C1 segment of cervical spinal cord (tissue), 14 donors: ENCODE data around the gene KIF6.

Experiments used
- DNase-seq, 14 donors: peaks; one replicate each; lab custom pipeline; 2025; lab: John Stamatoyannopoulos, UW

The KIF6 gene

DNA sequence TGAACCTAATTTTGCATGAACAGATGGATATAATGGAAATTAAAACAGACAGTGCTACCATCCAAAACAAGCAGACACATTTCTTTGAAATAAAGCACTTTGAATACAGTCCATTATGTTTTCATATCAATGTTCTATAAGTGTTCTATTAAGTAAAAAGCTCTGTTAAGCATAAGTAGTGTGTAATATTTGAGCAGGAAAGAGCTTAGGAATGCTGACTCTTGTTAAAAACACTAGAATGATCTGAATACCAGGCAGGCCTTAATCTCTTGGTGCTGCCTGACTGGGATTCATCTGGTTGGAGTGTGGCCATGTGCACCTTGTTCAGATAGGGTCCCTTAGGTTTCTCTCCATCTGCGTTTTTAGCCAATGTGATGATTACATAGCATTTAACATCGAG, 130.9 kb downstream of the KIF6 start:
- no peak for DNase-seq

GRCh38 chr6:39593646-39594045, 131.6 kb downstream of the KIF6 start:
- no peak for DNase-seq

DNA sequence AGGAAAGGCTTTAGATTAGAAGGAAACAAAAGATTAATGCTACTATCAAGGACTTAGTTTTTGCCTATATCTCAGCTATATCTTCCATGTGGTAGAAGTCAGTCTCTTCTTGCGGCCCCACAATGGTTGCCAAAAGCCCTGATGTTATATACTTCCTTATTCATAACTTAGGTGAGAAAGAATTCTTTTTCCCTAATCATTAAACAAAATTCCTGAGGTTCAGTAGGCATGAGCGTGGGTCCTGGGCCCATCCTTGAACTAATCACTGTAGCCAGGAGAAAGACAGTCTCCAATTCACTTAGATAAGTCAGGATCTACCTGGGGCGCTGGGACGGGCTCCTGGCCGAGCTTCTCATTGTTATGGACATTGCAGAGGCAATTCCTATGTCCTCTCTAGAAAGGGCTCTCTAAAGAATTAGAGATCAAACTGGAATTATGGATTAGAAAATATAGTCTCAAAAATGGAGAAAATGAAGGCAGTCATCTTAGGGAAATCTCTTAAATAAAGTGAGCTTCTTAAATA, 134.3 kb downstream of the KIF6 start:
- DNase-seq, result no peak

- DNase-seq, result no peak
Measured at GRCh38 chr6:39587080-39587479, 138.1 kb downstream of the KIF6 start.

DNA sequence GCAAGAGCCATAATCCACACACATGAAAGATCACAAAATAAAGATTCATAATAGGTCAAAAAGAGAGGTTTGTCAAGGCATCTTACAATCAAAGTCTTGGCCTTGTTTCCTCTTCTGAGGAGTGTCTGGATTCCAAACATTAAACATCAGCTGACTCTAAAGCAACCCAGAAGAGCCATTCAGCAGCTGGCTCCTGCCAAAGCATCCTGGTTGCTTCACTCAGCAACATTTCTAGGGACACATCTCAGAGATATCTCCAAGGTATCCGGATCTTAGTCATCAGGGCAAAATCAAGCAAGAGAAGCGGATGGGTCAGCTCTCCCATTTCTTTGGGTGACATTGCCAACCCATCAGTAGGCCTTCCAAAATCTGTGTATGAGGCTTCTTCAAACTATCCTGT, 139.6 kb downstream of the KIF6 start:
- DNase-seq, result no peak

GRCh38 chr6:39577446-39578165, 147.6 kb downstream of the KIF6 start:
- DNase-seq, result no peak

DNA sequence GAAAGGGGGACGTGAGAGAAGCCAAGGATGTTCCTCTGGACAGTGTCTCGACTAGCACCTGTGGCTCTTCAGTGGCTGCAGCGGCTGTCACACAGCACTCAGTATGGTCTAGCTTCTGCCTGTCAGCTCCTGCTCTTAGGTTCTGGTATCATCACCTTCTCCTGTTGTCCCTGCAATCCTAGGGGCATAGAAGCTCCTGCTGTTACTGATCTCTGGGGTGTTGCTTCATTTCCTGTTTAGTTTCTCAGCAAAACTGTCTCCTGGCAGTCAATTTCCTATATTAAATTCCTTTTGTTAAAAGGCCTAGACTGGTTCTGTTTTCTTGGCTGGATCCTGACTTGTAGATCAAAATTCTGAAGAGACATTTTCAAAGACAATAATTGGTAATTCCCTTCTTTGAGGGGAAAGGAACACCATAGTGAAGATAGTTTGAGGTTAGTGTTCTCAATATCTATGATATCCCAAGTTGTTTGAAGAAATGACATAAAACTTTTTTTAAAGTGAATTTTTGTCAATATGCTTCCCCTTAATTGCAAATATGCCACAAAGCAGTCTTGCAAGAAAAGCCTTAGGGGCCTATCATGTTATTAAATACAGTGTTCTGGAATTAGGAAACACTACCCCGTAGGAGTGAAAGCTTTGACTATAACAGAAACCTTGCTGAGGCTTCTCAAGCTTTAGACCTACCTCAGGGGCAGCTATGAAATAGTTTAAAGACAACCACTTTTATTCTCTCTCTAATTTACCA, 148.5 kb downstream of the KIF6 start:
- DNase-seq, result no peak

DNA sequence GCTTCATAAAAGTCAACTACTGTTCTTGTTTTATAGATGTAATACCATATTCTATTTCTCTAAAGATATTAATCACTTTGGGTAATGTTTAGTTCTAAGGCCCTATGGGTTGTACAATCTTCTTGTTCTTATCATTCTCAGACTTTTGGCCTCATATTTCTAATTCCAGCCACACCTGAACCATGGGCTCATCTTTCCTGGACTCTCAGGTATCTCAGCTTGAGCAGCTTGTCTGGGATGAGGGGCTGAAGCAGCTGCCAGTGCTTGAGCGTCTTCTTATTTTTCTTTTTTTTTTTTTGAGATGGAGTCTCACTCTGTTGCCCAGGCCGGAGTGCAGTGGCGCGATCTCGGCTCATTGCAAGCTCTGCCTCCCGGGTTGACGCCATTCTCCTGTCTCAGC, 150.2 kb downstream of the KIF6 start:
- no peak for DNase-seq

GRCh38 chr6:39573541-39573940, 151.7 kb downstream of the KIF6 start:
- DNase-seq, result no peak

DNA sequence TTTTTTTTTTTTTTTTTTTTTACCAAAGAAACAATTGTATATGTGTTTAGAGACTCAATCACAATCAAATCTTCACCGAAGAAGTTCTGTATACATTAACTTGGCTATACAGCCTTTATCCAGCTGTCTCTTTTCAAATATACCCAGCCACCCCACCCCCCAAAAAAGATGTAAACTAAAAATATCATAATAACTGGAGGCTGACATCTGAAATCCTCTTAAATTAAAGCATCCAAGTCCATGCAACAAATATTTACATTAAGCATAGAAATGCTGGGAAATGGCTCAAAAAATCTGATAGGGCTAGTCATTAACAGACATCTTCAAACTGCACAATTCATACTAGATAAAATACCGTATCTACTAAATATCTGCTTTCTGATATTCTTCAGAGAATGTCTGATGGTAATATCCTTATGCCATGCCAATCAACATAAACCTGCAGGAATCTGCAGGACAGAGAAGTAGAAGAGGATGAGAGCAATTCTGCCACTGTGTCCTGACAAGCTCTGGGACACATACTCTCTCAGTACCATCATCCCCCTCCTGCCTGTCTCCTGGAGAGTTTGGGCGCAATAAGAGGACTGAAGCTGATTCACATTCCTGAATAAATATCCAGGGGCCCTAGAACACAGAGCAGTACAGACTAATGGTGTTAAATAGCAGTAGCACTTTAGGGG, 152.4 kb downstream of the KIF6 start:
- DNase-seq, result no peak

DNA sequence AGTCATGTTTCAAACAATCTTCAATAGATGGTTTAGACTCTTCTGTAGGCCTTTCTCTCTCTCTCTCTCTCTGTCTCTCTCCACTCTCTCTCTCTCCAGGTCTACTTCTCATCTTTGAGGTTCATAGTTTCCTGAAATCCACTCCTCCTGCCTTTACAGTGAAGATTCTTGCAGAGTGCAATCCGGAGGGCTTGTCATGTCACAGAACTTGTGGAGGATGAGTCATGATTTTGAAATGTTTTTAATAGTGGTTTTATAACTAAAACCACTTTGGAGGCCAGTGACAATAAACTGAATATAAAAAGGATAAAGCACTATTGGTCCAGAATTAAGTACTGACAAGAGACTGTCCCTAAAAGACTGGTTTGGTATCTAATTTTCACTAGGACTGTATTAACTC, 156.3 kb downstream of the KIF6 start:
- no peak for DNase-seq

DNA sequence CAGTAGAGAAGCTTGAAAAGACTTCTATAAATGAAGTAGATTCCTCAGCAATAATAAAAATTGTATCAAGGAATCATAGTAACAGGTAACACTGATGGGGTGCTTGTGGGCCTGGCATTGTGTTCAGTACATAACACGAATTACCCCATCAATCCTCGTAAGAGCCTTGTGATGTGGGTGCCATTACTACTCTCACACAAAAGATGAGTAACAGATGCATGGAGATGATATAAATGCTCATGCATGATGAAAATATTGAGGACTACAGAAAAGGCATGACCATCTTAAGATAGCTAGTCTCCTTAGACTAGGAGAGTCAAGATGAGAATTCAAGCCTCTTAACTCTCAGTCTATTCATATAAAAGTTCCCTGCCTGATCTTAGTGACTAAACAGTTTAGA, 158.1 kb downstream of the KIF6 start:
- no peak for DNase-seq

DNA sequence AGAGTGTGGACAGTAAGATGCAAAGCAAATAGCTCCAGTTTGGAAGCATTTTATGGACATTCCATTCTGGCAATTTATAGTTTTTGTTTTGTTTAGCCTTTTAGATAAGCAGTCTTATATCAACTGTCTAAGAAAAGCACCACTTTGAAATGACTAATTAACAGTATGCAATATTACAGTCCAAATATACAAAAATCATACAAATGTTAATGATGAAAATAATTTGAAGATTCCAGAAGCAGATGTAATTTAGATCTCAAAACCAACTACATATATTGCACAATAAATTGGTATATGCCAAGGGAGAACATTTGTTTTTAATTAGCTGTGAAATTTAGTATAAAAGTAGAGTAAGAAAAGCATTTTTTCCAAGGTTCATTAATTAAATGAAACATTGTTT, 158.8 kb downstream of the KIF6 start:
- no peak for DNase-seq

- no peak for DNase-seq
Measured at GRCh38 chr6:39565956-39566355, 159.3 kb downstream of the KIF6 start.

DNA sequence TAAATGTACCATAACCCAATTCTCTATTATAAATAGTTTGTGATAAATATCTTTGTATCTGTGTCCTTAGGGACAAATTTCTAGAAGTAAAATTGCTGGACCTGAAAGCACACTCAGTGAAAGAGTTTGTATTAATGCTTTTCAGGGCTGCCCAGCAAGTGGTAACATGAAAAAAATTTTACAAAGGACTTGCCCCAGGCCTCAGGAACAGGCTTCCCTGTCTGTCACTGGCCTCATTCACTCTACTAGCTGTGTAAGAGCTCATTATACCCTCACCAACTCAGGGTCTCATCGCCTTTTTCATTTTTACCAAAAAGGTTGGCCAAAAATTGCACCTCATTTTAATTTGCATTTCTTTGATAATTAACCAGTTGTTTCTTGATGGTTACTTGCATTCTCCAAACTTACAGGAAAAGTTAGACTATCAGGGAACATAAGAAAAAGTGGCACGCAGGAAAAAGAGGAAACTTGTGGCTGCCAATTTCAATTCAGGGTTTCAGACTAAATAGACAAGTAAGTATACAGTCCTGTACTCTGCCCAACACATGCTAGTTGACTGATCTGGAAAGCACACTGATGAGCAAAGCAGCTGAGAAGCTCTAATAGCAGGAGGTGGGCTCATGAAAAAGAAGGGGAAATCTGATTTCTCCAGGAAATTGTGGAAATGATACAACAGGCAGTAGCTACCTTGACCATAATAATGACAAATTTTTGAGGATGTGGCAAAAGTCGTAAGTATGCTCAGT, 161.5 kb downstream of the KIF6 start:
- no peak for DNase-seq

GRCh38 chr6:39561536-39562266, 163.5 kb downstream of the KIF6 start:
- DNase-seq, result no peak

GRCh38 chr6:39560915-39561314, 164.3 kb downstream of the KIF6 start:
- no peak for DNase-seq

- no peak for DNase-seq
Measured at GRCh38 chr6:39558591-39559190, 166.5 kb downstream of the KIF6 start.

DNA sequence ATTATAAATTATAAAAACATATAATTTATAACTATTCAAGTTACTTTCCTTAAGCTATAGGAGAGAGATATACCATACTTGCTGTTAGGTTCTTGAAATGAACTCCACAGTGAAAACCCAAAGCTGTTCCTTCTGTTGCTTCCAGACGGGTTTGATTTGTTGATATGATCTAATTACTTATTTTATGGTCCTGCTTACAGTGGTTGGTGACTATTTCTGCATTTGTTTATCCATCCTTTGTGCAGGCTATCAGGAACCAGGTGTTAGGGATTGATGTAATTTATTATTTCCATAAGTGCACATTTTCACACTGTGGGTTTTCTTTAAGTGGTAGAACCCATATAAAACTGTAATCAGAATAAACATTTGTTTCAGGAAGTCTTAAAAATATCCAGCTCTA, 167.1 kb downstream of the KIF6 start:
- no peak for DNase-seq

DNA sequence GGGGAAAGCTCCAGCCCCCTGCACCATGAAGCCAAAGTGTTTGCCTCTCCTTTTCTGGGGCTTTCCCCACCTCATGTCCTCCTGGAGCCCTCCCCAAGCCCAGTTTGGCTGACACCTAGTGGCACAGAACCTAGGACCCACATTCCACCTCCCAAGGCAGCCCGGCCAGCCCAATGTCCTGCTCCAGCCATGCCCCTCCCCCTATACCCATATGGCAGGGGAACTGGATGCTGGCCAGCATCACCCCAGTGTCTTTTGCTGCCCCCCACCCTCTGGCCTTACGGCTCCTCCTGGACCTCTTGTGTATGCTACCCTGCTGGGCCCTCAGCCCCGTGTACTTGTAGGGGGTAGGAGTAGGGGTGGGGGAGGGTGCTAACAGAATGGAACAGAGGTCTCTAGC, 170.1 kb downstream of the KIF6 start:
- no peak for DNase-seq
